ENCODE data around the gene TMX3.

Gene TMX3

DNA sequence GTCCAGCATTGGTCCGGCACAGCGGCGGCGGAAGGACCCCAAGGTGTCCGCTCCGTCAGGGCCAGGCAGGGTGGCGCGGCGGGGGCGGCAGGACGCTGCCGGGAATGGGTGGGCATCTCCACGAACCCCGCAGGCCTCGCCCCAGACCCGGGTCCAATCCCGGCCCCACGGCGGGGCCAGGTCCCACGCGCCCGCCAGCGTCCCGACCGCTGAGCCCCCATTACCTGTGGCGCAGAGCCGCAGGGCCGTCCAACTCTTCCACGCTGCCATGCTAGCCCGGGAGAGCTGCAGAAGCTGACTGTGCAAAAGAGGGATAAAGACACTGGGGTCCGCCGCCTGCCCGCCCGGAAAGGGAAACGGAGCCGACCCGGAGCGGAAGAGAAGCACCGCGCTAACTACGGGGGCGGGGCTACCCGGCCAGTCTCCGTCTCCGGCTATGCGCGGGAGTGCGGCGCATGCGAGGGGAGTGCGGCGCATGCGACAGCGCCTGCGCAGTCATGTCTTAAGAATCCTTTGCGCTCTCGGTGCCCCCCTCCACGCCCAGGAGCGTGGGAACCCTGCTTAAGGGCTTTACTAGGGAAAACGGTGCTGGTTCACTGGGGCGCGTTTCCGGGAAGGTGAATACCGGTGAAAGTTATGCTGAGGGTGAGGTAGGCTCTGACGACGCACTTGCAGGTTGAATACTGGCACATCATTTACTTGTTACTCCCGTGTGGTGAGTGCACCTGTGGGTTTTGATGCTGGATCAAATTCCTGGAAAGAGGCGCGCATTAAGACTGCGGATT is at the start of gene TMX3:
TMX3 (minus strand) TSS at position 397 of the 785 bp plus-strand sequence; CDS start at position 270, 127 bp downstream.
- DNase-seq (ENCODE audit: low spot score): peak; percentile 82

GRCh38 chr18:68764016-68764415 is 49.1 kb upstream of the TMX3 start:
- DNase-seq (ENCODE audit: low spot score): no peak

DNA sequence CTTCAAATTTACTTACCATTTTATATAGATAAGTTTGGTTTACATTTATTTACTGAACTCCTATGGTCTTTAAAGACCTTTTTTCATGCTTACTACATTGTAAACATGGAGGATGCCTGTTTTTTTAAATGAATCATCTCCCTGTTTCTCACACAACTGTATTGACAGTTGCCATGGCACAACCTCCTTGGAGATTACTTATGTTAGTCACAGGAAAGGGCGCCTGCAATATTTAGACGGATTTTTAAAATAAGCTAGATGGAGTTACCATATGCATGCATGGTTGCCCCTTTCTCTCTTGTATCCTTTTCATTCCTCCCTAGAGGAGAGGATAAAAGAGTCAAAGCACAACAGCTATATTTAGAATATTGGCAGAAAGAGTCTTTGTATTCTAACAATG is 48.2 kb upstream of the TMX3 start:
- no peak for DNase-seq (ENCODE audit: low spot score)

DNA sequence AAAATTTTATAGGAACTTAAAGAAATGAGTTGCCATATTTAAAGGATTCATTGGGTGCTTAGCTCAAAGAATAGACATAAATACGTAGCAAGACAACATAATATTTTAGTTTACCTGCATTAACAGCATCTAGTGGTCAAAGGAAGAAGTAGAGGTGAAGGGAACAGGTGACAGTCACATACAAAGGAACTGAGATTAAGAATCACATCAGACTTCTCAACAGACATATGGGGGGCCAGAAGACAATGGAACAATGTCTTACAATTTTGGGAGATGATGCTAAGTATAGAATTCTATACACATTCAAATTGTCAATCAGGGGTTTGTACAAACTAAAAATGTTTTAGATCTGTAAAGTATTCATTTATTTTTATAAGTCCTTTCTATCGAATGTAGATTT is 44.4 kb upstream of the TMX3 start:
- DNase-seq (ENCODE audit: low spot score): no peak

GRCh38 chr18:68757126-68757525 is 42.2 kb upstream of the TMX3 start:
- no peak for DNase-seq (ENCODE audit: low spot score)

DNA sequence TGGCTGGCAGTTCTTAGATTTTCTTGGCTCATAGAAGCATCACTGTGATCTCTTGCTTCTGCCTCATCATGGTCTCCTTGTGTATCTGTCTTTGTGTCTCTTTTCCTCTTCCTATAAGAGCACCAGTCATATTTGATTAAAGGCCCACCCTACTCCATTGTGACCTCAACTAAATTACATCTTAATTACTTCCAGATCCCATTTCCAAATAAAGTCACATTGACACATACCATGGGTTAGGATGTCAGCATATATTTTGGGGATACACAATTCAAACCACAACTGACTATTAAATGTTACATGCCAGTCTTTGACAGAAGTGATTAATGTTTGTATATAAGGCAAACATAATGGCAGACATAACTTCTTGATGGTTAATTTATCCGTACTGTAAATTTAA is 27.3 kb upstream of the TMX3 start:
- no peak for DNase-seq (ENCODE audit: low spot score)

GRCh38 chr18:68740966-68741365 is 26.1 kb upstream of the TMX3 start:
- no peak for DNase-seq (ENCODE audit: low spot score)

DNA sequence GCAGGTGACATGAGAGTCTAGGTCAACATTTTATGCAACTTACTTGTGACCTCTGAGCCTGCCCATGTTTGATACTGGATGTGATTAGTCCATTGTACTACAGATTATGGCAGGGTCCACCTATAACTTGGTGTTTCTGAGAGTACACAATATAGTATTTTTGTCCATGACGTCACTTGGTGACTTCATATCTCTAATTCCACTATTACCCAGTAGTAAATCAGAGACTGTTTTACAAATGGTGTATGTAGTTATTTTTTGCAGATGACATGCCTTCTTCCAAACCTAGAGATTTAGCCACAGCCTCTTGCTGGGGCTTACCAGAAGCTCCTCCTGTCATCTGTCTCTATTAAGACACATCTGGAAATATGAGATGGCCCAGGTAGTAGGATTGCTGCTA is 24.6 kb upstream of the TMX3 start:
- no peak for DNase-seq (ENCODE audit: low spot score)

DNA sequence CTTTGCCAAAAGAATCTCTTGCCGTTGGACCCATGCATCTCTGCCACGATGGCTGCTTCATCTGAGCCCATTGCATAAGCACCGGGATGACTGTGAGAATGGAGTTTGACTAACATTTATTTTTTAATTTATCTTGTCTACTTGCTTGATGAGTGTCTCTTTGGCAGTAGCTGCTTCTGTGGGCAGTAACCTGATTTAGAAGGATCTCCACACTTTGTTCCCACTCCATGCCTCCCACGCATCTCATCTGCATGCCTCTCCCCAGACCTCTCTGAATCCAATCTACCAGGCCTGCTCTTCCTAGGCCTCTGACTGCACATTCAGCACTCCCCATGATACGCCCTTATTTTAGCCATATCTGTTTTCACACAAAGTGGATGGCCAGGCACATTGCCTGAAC is 23.7 kb upstream of the TMX3 start:
- no peak for DNase-seq (ENCODE audit: low spot score)

DNA sequence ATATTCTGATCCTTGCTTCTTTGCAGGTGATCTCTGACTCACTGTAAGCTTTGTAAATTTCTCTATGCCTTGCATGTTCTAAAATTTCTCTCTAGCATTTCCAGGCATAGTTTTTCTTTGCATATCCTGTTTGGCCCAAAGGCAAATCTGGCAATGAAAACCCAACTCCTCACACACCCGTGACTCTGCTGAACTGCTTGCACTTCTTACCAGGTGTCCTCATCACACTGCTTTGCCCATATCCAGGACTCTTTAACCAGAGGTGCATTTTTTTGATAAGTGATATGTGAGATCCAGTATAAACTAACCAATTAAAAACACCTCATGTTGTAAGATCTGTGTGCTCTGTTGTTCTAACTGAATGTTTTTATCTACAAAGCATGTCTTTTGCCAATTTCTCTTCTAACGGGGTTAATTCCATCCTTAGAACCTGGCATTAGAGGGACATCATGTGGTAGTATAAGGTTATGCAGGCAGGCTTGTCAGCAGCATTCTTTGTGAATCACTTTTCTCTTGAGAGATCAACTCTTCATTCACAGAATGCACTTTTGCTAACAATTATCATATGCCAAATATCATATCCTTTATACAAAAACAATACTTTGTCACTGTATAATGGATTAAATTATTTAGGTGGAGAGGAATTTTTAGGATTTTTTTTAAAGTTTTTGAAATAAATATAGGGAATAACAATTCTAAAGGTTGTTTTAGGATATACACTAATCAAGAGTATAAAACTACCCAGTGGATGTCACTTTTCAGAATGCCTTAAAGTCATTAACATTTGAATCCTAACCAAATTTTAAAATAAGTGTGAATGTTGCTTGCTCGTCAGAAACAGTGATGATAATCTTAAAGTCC is 20.8 kb upstream of the TMX3 start:
- DNase-seq (ENCODE audit: low spot score): no peak

DNA sequence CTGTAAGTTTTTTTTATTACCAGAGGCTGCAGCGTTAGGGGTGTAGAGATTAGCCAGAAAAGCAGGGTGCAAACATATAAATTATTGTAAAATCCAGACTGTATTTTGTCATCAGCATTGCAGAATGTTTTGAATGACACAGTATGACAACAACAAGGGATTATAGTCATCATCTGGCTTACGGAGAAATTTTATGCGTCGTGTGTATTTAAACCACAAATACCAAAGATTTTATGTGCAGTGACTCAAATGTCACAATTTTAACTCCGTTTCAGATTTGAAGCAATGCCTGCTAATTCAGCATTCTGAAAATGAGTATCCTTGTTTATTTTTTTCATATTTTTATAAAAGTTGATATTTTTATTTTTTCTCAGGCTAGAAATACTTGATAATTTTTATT is 19.4 kb upstream of the TMX3 start:
- DNase-seq (ENCODE audit: low spot score): no peak

DNA sequence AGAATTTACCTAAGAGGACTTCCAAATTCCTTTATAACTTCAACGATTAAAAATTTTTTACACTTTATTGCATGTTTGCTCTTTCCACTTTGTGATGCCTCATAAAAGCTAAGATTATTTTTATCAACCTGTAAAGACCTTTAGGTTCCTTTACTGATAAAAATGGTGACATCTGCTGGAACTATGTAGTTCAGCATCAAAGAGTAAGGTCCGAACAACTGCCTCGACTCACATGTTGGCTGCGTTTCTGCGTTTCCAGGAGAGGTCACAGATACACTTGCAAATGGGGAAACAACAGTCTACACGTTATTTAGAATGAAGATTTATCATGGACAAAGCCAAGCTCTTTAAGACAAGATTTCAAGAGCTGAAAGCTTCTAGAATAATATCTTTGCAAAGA is 18.8 kb upstream of the TMX3 start:
- no peak for DNase-seq (ENCODE audit: low spot score)

GRCh38 chr18:68728081-68728700 is 13.3 kb upstream of the TMX3 start:
- DNase-seq (ENCODE audit: low spot score): no peak

DNA sequence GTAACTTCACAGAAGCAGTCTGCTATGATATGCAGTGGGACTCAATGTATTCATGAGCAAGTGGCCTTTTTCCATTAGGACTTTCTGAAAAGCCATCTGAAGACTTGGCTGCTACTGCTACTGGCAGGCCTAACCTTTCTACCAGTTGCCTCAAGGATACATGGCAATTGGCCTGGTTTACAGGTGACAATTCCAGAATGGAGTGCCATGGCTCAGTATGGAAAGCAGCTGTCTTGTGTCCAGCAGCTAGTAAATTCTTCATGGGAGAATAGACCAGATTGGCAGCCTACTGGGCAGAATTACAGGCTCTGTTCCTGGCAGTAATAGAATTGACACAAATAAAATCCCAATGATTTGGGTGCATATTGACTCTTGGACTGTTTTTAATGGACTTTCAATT is 12.6 kb upstream of the TMX3 start:
- DNase-seq (ENCODE audit: low spot score): no peak

GRCh38 chr18:68725346-68725745 is 10.4 kb upstream of the TMX3 start:
- no peak for DNase-seq (ENCODE audit: low spot score)

- no peak for DNase-seq (ENCODE audit: low spot score)
Observed at GRCh38 chr18:68724021-68724420, 9.1 kb upstream of the TMX3 start.

DNA sequence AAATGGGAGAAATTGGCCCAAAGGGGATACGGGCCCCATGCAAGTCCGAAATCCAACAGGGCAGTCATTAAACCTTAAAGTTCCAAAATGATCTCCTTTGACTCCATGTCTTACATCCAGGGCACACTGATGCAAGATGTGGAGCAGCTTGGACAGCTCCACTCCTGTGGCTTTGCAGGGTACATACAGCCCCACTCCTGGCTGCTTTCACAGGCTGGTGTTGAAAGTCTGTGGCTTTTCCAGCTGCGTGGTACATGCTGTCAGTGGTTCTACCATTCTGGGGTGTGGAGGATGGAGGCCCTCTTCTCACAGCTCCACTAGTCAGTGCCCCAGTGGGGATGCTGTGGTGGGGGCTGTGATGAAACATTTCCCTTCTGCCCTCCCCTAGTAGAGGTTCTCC is 8.6 kb upstream of the TMX3 start:
- no peak for DNase-seq (ENCODE audit: low spot score)

- no peak for DNase-seq (ENCODE audit: low spot score)
Observed at GRCh38 chr18:68722821-68723220, 7.9 kb upstream of the TMX3 start.

DNA sequence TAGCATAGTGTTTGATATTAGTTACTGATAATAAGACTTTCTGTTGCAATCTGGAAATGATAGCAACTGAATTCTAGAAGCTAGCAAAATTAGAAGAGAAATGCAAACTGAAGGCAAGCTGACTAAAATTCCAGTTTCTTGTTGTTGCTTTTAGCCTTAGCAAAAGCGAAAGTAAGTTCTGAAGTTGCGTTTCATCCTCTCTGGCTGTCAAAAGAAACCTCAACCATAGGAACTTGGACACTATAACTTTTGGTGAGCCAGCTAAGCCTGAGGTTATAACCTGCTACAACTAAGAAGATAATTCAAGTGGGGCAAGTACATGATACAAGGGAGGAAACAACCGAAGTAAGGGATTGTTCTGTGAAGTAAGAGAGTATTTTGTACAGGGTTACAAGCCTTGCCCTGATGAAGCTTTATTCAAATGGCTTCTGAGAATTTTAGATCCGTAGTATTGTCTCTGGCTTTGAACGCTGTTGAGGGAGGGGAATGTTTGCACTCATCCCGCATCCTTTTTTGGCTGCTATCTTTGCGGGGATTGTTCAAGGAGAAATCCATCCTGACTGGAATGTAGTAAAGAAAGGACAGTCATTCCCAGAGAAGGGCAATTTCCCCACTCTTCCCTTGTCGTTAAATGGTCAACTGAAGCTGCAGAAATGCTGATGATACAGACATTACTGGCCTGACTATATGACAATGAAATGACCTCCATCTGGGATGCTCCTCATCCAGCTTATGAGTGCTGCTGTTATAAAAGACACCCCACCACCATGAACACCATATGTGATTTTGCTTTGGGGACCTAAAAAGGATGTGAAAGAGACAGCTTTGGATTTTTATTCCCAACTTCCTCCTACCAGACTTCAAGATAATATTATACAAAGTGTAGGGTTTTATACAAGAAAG is 7.0 kb upstream of the TMX3 start:
- no peak for DNase-seq (ENCODE audit: low spot score)

GRCh38 chr18:68714366-68714711 is 569 bp downstream of the TMX3 start:
- peak; percentile 9 for DNase-seq (ENCODE audit: low spot score)

DNA sequence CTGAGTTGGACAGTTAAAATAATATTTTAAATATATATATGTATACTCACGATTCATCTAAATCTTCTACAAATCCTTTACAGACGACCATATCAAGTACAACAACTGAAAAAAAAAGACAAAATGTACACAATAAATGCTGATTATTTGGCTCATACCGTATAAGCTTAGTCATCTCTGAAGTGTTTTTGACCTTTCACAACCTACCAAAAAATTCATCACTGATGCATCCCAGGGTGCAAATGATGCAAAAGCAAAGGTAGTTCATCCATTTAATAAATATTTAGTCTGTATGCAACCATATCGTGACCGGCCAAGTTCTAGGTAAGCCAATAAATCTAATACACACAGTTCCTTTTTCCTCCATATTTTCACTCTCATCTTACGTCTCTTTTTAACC is 1.1 kb downstream of the TMX3 start:
- DNase-seq (ENCODE audit: low spot score): no peak

GRCh38 chr18:68713131-68713530 is 1.8 kb downstream of the TMX3 start:
- no peak for DNase-seq (ENCODE audit: low spot score)
